Esophagus squamous epithelium (tissue), 4 donors: ENCODE measurements around the gene KCNAB3.
A peak's percentile ranks its signal among the peaks of the same experiment; 100 is the strongest.

Experiments used
- CTCF ChIP-seq, 6 experiments: fragments of 450-650 bp in 4 of 6; fragments of 200-600 bp in 2 of 6; sonication (generic) in 2 of 6; IDR thresholded peaks; one replicate each; pipeline ENCODE4 v1.5.1; 2016 to 2019; ENCODE audit warnings: antibody characterized with exemption in 6 of 6, mild to moderate bottlenecking in 4 of 6, moderate library complexity in 4 of 6
- POLR2A ChIP-seq, 4 donors: fragments of 450-650 bp; IDR thresholded peaks; one replicate each; pipeline ENCODE4 v1.6.1; 2017; ENCODE audit warnings: antibody characterized with exemption in 4 of 4, mild to moderate bottlenecking in 4 of 4, moderate library complexity in 3 of 4

- peak in 5 of 6 experiments; percentile 48 to 78 (median 59) for TF ChIP-seq CTCF (IDR thresholded peaks at IDR 0.05)
- no peak for TF ChIP-seq POLR2A (IDR thresholded peaks at IDR 0.05)
Measured at GRCh38 chr17:7889166-7889955, 40.3 kb downstream of the KCNAB3 start.
